GM18951 (cell line): ENCODE results near the gene RNF223.

Source experiments
- POLR2A ChIP-seq: IDR thresholded peaks from 4 replicates; pipeline ENCODE4 v1.6.1; 2011; ENCODE audit warnings: mild to moderate bottlenecking; ENCODE audit not compliant: insufficient read length, insufficient read depth; ENCODE audit errors: extremely low read depth
- in situ Hi-C: fragments of 300-500 bp; cut with MboI; formaldehyde crosslinking; loops from one replicate; pipeline ENCODE4 v1.12.0; 2022; ENCODE audit warnings: low sequenced_read_pairs, mixed read lengths, inconsistent platforms; ENCODE audit not compliant: unreplicated experiment

RNF223 gene

DNA sequence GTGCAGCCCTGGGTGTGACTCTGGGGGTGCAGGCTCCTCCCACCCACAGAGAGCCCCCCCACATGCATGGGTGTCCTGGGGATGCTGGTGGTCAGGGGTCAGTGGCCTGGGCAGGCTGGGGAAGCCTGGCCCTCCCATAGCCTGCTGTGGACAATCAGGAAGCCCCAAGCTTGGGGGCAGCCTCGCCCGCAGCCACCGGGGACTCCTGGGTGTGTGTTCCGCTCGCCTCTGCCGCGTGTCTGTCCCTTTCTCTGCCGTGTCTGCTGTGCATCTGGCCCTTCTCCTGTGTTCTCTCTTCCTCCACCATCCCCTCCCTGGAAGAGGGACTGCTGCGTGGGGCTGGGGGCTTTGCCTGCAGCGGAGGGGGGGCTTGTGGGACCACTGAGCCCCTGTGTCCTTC is 31.3 kb downstream of the RNF223 start:
- in situ Hi-C loops, result no loop called here
- no peak for TF ChIP-seq POLR2A

DNA sequence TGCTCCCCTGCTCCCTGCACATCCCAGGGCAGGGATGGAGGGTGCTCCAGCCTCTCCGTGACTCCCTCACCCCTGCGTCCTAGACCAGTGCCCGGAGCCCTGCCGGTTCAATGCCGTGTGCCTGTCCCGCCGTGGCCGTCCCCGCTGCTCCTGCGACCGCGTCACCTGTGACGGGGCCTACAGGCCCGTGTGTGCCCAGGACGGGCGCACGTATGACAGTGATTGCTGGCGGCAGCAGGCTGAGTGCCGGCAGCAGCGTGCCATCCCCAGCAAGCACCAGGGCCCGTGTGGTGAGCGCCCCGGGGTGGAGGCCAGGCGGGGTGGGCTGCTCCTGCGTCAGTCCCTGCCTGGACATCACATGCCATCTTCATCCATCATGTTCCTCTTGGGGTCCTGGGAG is 32.2 kb downstream of the RNF223 start:
- in situ Hi-C loops, result no loop called here
- no peak for TF ChIP-seq POLR2A

DNA sequence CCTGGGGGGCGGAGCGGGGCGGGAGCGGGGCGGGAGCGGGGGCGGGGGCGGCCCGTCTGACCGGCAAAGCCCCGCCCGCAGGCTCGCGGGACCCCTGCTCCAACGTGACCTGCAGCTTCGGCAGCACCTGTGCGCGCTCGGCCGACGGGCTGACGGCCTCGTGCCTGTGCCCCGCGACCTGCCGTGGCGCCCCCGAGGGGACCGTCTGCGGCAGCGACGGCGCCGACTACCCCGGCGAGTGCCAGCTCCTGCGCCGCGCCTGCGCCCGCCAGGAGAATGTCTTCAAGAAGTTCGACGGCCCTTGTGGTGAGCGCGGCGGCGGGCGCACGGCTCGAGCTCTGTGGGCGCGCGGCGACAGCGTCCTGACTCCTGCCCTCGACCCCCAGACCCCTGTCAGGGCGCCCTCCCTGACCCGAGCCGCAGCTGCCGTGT is 33.0 kb downstream of the RNF223 start:
- TF ChIP-seq POLR2A, result no peak
- in situ Hi-C loops, result no loop called here

DNA sequence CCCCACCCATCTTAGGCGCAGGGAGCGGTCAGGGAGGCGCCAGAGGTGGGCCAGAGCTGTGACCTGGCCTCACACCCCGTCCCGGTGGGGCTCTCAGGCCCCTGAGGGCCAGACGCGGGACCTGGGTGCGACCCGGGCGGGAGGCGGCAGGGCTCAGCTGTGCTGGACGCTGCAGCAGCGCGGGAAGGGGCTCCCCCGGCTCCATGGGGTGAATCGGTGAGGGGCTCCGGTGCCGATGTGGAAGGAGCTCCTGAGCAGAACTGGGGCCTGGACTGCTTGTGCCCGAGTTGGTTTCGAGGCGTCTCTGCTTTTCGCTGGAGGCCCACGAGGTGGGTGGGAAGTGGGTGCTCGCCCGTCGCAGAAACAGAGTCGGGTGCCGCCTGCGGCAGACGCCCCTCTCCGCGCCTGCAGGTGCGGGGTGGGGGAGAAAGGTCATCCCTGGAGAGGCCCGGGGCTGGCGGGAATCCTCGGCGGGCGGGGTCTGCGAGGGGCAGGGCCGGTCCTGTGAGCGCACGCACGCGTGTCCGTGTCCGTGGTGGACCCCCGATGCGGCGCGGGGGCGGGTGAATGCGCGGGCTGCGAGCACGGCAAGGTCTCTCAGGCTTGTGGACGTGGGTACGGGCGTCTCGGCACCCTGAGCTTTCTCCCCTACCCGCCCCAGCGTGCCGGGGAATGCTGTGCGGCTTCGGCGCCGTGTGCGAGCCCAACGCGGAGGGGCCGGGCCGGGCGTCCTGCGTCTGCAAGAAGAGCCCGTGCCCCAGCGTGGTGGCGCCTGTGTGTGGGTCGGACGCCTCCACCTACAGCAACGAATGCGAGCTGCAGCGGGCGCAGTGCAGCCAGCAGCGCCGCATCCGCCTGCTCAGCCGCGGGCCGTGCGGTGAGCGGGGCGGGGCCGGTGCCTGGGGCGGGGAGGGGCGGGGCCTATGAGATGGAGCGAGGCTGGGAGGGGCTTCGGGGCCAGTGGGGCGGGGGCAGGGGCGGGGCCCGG is 33.8 kb downstream of the RNF223 start:
- TF ChIP-seq POLR2A, result peak; percentile 47
- in situ Hi-C loops, result no loop called here

DNA sequence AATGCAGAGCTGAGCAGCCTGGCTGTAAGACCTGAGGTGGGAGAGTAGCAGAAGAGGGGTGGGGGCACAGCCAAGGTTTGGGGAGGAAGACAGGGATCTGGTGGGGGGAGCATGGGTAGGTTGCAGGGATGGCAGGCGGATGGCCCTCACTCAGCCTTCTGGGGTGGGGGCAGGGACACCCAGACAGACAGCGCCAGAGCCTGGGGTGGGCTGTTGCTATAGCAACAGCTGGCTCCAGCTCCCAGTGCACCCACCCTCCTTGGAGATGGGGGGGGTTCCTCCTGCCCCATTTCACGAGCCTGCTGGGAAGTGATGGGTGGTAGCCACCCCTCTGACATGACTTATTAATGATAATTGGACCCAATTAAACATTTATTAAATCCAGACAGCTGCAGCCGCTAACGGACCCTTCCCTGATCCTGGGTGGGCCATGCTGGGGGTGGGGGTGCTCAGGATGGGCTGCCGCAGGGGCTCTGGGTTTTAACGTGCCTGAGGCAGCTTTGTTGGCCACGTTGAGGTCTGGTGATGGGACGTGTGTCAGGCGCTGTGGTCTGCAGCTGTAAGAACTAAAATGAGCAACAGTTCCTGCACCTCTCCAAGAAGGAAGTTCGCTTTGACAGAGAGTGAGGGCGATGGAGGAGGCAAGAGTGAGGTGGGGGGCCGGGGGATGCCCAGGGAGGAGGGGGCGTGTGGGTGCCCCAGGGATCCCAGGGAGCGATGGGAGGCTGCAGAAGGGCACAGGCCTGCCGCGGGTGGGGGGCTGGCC is 34.8 kb downstream of the RNF223 start:
- in situ Hi-C loops, result no loop called here
- no peak for TF ChIP-seq POLR2A

DNA sequence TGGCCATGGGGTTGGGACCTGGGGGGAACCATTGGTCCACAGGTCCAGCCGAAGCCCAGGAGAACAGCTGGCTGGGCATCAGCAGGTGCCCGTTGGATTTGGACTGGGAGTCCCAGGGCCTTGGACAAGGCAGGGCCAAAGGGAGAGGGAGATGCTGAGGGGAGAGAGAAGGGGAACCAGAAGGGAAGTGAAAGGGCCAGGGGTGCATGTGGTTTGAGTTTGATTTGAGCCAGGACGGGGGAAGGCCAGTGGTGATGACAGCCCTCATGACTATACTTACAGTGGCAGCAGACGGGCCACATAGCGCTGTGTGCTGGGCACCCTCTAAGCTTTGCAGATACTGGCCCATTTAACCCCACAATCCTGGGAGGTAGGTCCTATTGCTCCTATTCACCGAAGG is 35.4 kb downstream of the RNF223 start:
- in situ Hi-C loops, result no loop called here
- TF ChIP-seq POLR2A, result no peak

DNA sequence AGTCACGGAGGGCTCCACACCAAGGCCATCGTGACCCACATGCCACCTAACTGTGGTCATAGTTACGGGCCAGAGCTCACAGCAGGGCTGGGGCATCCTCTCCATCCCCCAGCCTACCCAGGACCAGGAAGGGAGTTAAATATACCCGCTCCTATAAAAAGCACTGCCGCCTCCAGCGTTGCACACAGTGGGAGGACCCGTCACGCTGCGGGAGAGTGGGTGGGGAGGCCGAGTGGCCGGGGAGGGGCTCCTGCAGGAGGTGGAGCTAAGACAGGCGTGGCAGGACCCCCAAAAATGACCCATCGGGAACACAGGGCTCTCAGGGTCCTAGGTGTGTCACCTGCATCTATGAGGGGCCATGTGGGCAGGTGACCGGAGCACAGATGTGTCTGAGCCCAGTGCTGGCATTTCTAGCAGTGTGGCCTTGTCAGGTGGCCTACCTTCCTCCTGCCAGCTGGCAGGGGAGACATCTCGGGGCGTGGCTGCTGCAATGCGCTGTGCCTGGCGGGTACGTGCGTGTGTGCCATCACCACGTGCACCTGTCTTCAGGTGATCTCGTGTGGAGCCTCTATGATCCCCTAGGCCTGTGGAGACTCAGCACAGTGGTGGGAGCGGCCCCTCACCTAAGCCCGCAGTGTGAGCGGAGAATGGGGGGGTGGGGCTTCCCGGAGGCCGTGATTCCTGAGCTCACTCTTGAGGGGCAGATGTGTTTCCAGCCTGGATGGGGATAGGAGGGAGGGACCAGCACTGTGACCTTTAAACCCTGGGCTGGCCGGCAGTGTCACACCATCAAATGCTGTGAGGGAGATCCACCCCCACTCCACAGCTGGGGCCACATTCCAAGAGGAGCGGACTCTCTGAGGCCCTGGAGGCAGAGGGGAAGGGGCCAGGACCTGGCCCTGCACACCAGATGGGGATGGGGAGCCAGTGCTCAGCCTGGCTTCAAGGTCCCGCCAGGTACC is 36.5 kb downstream of the RNF223 start:
- in situ Hi-C loops, result no loop called here
- TF ChIP-seq POLR2A, result no peak

DNA sequence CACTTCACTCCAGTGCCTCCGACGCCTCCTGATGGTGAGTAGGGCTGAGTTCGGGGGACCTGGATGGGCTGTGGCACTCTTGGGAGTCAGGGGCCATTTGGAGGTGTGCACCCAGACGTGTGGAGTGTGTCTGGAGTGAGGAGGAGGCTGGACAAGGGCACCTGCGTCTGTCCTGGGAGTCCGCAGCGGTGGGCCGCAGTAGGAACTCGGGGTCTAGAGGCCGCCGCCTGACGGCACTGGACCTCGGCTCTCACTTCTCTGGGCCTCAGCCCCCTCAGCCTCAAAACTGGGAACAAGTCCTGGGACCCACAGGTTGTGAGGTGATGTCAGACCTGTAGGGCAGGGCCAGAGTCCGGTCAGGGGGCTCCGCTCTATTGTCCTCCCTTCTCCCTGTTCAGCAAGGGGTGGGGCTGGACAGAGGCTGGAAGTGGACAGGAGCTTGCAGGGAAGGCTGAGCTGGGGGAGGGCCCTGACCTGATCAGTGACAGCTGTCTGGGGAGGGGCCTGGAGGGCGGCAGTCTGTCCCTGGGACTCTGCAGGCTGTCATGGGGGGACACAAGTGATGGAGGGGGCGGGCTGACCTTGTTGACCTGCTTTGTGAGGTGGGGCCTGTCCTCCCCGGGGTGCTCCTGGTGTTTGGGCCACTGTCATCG is 38.7 kb downstream of the RNF223 start:
- in situ Hi-C loops, result no loop called here
- TF ChIP-seq POLR2A, result no peak

DNA sequence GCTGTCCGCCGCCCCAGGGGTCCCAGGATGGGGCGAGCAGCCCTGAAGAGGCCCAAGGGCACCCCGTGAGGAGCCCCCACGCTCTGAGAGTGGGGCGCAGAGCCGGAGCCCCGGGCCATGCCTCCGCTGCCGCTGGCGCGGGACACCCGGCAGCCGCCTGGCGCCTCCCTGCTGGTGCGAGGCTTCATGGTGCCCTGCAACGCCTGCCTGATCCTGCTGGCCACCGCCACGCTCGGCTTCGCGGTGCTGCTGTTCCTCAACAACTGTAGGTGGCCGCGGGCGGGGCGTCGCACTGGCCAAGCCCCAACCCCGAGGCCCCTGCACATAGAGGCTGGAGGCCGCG is 39.7 kb downstream of the RNF223 start:
- in situ Hi-C loops, result no loop called here
- TF ChIP-seq POLR2A, result no peak

DNA sequence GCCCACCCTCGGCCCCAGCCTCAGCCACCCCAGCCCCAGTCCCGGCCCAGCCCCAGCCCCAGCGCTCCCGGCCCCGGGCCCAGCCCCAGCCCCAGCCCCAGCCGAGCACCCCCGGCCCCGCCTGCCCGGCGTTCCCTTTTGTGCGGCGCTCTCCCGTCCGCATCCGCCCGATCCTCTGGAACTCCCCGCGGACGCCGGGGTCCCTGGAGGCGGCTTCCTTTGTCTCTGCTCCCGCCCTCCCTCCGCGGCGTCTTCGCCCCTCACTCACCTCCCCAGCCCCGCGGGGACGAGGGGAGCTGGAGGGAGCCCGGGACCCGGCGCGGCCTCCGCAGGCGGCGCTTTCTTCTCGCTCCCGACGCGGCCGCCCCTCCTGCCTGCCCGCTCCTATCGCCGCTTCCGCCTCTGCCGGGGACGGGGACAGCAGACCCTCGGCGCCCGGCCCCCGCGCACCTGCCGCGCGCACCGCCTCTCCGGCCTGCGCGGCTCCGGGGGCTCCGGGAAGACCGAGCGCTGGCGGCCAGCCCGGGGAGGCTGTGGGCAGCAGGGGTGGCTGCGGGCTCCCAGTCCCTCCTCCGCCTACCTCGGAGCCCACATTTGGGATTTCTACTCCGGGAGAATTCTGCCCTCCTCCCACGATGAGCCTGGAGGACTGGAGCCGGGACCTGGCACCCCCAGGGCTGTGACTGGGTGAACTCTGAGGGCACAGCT is 40.2 kb downstream of the RNF223 start:
- TF ChIP-seq POLR2A, result peak; percentile 1
- in situ Hi-C loops, result no loop called here

DNA sequence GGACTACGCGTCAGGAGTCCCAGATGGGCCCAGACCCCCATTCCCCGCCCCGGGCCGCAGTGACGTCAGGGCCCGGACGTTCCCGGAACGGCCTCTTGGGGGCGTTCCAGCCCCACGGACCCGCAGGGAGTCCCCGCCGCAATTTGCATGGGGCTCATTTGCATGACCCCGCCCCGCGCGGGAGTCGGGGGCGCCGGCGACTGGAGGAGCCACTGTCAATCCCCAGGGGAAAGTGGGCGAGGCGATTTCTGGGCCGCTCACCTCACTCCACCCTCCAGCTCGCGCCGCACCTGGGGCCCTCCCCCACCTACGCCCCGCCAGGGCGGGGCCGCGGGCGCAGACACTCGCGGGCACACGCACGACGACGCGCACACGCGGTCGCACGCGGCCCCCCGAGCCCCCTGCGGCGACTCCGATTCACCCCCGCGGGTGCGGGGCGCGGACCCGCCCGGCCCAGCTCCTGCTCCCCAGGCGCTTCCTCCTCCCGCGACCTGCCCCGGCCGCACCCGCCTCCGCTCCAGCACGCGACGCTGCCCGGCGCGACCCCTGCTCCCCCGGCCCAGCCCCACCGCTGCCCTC is 41.0 kb downstream of the RNF223 start:
- TF ChIP-seq POLR2A, result peak; percentile 58
- in situ Hi-C loops, result no loop called here
